ENCODE results near the gene KAT2B.
A peak's percentile ranks its signal among the peaks of the same experiment; 100 is the strongest.

KAT2B gene

DNA sequence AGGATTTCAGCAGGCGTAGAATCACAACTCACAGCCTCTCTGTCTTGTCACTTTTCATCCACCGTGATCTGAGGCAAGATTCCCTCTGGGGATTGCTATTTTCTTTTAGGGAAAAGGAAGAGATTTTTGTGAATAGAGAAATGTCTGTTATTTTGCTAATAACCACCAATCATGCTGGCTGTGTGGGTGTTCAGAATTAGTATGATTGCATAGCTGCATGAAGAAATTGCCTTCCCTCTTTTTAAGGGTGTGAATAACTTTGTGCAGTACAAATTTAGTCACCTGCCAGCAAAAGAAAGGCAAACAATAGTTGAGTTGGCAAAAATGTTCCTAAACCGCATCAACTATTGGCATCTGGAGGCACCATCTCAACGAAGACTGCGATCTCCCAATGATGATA, 60.8 kb downstream of the KAT2B start:
- DNase-seq, result no peak

- no peak for DNase-seq
These were observed 63.5 kb downstream of the KAT2B start for GRCh38 chr3:20103731-20104130.

DNA sequence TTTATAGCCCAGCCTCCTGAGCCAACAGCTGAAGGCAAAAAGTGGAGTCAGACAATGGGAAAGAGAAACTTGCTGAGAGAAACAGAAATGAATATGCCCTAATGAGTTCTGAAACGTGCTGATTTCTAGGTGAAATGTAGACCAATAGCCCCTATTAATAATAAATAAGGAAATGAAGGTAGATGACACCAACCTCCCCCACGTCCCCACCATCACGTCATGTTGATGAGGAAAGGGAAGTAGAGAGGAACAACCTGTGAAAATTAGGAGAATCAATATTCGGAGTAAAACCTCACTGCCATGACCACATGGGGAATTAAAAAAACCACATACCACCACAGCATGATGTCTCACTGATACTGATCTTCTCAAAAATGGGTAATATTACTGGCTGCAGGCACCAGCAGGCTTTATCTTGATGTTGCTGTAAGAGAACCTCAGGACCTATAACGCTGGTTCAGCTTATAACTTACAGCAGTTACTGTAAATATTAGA, 64.0 kb downstream of the KAT2B start:
- DNase-seq, result peak; percentile 12

GRCh38 chr3:20105513-20106280, 65.5 kb downstream of the KAT2B start:
- no peak for DNase-seq

- no peak for DNase-seq
These were observed 67.5 kb downstream of the KAT2B start for GRCh38 chr3:20107722-20108121.

- no peak for DNase-seq
These were observed 68.6 kb downstream of the KAT2B start for GRCh38 chr3:20108869-20109268.

GRCh38 chr3:20110826-20111225, 70.6 kb downstream of the KAT2B start:
- DNase-seq, result no peak

GRCh38 chr3:20111836-20112235, 71.6 kb downstream of the KAT2B start:
- DNase-seq, result no peak

DNA sequence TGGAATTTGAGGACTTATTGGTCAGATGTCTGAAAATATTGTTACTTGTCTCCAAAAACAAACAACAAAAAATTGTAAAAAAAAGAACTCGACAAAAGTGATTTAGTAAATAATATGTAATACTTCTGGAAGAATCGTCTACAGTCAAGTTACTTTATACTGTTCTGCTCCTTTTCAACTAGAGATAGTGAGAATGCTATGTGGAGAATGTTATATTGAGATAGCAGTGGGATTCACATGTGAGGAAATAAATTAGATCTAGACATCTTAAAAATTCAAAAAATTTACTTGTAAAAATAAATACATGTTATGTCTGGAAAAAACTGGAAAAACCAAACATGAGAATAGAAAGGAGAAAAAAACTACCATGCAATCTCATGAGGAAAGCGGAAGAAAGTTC, 80.8 kb downstream of the KAT2B start:
- no peak for DNase-seq

DNA sequence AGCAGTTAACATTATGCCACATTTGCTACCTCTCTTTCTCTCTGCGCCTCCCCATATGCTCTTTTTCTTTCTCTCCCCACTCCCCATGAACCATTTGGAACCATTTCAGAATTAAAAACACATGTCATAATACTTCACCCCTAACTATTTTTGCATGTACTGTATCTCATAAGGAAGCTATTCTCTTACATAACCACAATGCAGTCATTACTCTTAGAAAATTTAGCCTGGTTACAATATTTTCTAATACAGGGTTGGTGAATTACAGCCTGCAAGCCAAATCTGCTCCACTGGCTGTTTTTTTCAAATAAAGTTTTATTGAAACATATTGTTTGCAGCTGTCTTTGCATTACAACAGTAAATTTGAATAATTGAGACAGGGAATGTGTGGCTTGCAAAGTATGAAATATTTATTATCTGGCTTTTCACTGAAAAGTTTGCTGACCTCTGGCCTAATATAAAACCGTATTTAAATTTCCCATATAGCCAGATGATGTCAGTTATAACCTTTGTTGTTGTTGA, 82.9 kb downstream of the KAT2B start:
- no peak for DNase-seq

DNA sequence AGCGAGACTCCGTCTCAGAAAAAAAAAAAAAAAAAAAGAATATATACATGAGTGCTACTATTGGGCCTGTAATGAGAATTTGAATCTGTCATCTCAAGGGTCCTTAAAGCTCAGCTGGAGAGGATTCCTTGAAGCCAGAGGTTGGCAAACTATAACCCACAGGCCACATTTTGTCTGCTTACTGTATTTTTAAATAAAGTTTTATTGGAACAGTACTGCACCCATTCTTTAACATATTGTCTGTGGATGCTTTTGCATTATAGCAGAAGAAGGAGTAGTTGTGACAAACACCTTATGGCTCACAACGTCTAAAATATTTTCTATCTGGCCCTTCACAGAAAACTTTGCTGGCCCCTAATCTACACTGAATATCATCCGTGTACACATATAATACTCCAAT, 85.0 kb downstream of the KAT2B start:
- DNase-seq, result no peak

- DNase-seq, result no peak
These were observed 85.7 kb downstream of the KAT2B start for GRCh38 chr3:20125897-20126296.

- DNase-seq, result no peak
These were observed 88.1 kb downstream of the KAT2B start for GRCh38 chr3:20128358-20128757.

DNA sequence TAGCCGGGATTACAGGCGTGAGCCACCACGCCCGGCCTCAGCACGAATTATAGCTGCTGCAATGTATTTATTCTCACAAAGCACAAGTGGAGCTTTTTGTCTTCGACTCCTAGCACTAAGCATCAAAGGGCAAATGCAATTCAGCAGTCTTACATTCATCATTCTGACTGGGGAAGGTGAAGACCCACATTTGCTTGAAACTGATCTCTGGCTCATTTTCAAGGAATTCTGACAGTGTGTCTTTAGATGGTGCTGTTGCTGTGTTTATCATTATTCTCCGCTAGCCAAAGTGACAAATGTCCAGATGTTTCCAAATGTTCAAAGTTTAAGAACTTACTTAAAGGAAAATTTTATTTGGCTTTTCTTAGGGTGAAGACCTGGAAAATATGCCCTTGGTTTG, 89.9 kb downstream of the KAT2B start:
- no peak for DNase-seq

GRCh38 chr3:20136231-20136630, 96.0 kb downstream of the KAT2B start:
- DNase-seq, result no peak

GRCh38 chr3:20137647-20138046, 97.4 kb downstream of the KAT2B start:
- DNase-seq, result no peak

GRCh38 chr3:20140881-20141280, 100.6 kb downstream of the KAT2B start:
- no peak for DNase-seq

GRCh38 chr3:20141316-20141715, 101.1 kb downstream of the KAT2B start:
- no peak for DNase-seq

- no peak for DNase-seq
These were observed 101.6 kb downstream of the KAT2B start for GRCh38 chr3:20141851-20142250.

DNA sequence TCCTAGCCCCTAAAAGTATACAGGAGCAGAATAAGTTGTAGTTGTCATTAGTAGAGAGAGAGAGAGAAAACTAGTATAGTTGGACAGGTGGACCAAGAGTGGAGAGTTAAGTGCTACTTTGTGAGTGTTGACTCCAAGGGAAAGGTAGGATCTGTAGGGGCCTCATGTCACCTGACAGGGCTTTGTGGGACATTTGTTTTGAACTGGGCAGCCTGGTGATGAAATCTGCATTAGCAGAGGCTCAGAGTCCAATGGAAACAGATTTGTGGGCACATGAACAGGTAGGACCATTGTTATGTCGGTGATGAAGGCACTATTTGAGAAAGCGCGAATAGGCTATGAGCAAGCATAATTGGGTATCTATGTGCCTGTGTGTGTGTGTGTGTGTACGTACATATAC, 102.3 kb downstream of the KAT2B start:
- no peak for DNase-seq

GRCh38 chr3:20143519-20143918, 103.3 kb downstream of the KAT2B start:
- no peak for DNase-seq

DNA sequence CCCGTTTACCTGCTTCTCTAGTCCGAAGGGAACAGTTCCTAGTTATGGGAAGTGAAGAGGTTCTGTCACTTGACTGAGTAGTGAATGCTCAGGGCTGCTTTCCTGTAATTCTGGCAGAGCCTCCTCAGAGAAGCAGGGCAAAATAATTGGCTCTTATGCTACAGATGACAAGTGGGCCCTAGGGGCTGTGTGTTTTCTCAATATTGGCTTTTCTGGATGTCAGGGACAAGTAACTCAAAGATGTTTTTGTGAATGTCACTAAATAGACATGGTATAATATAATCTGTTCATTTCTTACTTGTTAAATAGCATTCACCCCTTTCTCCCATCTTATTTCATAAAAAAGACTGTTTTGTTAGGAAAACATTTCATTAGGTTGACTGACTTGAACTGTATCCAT, 105.6 kb downstream of the KAT2B start:
- DNase-seq, result no peak

DNA sequence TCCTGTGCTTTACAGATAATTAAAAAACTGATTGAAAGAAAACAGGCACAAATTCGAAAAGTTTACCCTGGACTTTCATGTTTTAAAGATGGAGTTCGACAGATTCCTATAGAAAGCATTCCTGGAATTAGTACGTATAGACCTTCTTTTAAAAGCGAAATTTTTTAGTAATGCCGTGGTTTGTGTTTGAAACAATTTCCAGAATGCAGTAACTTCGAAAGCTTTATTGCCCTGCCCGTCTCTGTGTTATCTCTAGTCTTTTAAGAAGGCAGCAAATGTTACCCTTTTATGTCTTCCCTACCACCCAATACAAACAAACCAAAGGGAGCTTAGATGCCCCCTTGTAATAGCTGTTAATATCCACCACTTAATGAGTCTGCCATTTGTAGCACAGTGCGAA, 106.1 kb downstream of the KAT2B start:
- no peak for DNase-seq

DNA sequence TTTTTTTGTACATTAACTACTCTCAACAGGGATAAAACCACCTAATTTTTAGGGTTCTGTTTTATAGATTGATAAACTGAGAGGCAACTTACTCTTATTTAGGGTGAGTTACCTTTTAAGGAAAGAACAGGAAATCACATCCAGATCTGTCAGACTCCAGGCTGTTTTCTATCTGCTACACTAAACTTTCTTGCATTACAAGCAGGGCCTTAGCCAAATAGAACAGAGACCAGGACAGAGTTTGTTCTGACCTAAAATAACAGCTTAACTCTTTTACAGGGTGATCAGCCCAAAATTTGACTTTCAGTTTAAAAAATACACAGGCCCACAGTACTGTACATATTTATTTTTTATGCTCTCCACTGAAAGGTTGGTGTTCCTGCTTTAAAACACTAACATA, 107.1 kb downstream of the KAT2B start:
- DNase-seq, result no peak

- DNase-seq, result no peak
These were observed 108.2 kb downstream of the KAT2B start for GRCh38 chr3:20148466-20148865.
